Peyer's patch (tissue), 4 donors: ENCODE results near the gene LAMC1. TPM values are rescaled to one million over a fixed set of nuclear protein-coding genes. Genes with fewer than 3 reads are reported as not detected.

Experiments used
- DNase-seq, 3 donors: peaks; one replicate each; pipeline ENCODE4 v3.0.0-alpha.2; 2017 to 2019
- H3K27ac ChIP-seq, 4 donors: fragments of 200-600 bp; sonication (generic); one replicate each; pipeline ENCODE4 v1.5.1; 2016 to 2019
- H3K27me3 ChIP-seq, 2 donors: fragments of 200-600 bp; sonication (generic); one replicate each; pipeline ENCODE4 v1.5.1; 2019
- H3K36me3 ChIP-seq, 3 donors: fragments of 200-600 bp; sonication (generic); one replicate each; pipeline ENCODE4 v1.5.1; 2016 to 2019
- H3K4me1 ChIP-seq, 4 donors: fragments of 200-600 bp; sonication (generic); one replicate each; pipeline ENCODE4 v1.5.1; 2016 to 2019
- H3K4me3 ChIP-seq, 4 donors: fragments of 200-600 bp; sonication (generic); 1 replicate in 3 of 4; 2 replicates in 1 of 4; pipeline ENCODE4 v1.5.1; 2016 to 2019; ENCODE audit warnings: mild to moderate bottlenecking in 1 of 4
- H3K9me3 ChIP-seq, 4 donors: fragments of 200-600 bp; sonication (generic); one replicate each; pipeline ENCODE4 v1.5.1; 2016 to 2019; ENCODE audit warnings: mild to moderate bottlenecking in 1 of 4
- CTCF ChIP-seq, 6 experiments: fragments of 450-650 bp in 4 of 6; fragments of 200-600 bp in 2 of 6; sonication (generic) in 1 of 6; IDR thresholded peaks; one replicate each; pipeline ENCODE4 v1.5.1; 2017 to 2019; ENCODE audit warnings: antibody characterized with exemption in 6 of 6, mild to moderate bottlenecking in 3 of 6, moderate library complexity in 1 of 6
- POLR2A ChIP-seq, 2 donors: fragments of 450-650 bp; IDR thresholded peaks; one replicate each; pipeline ENCODE4 v1.5.1; 2017; ENCODE audit warnings: antibody characterized with exemption in 2 of 2, mild to moderate bottlenecking in 2 of 2, moderate library complexity in 2 of 2
- total RNA-seq, 4 donors: library from RNA; depleted of rRNA; stranded (reverse); fragments of >200 nt; gene quantifications; one replicate each; pipeline ENCODE4 v1.1.0, GENCODE V29; 2016

LAMC1 gene
- total RNA-seq, 4 donors from 2014 or later = 46.4 to 291 (median 121) TPM

- peak overlapping the region in 1 of 4 donors; percentile 2 for H3K4me3 ChIP-seq
- no peak for TF ChIP-seq POLR2A (IDR thresholded peaks at IDR 0.05)
- TF ChIP-seq CTCF (IDR thresholded peaks at IDR 0.05) = no peak
- H3K36me3 ChIP-seq = no peaks in the 10 kb centered on the region
- no peaks in the 10 kb centered on the region for H3K27me3 ChIP-seq
- no peak for DNase-seq
- no peaks in the 10 kb centered on the region for H3K9me3 ChIP-seq
- peaks cover 0 to 13% (median 0%) of the 10 kb centered on the region in 4 donors for H3K4me1 ChIP-seq
- peak overlapping the region in 1 of 4 donors; percentile 10 for H3K27ac ChIP-seq
These were observed 6.8 kb downstream of the LAMC1 start for GRCh38 chr1:183030053-183030452.

GRCh38 chr1:183032122-183032921 is 9.1 kb downstream of the LAMC1 start:
- no peak overlapping the region for H3K27ac ChIP-seq
- no peak for DNase-seq
- peaks cover 0 to 13% (median 0%) of the 10 kb centered on the region in 4 donors for H3K4me1 ChIP-seq
- no peak overlapping the region for H3K4me3 ChIP-seq
- H3K36me3 ChIP-seq = no peaks in the 10 kb centered on the region
- H3K9me3 ChIP-seq = no peaks in the 10 kb centered on the region
- TF ChIP-seq CTCF (IDR thresholded peaks at IDR 0.05) (no peak), POLR2A (IDR thresholded peaks at IDR 0.05) (no peak)
- no peaks in the 10 kb centered on the region for H3K27me3 ChIP-seq

GRCh38 chr1:183033205-183033604 is 10.0 kb downstream of the LAMC1 start:
- H3K4me3 ChIP-seq = no peak overlapping the region
- H3K36me3 ChIP-seq = no peaks in the 10 kb centered on the region
- no peak for DNase-seq
- H3K27me3 ChIP-seq = no peaks in the 10 kb centered on the region
- H3K9me3 ChIP-seq = no peaks in the 10 kb centered on the region
- H3K27ac ChIP-seq = no peak overlapping the region
- TF ChIP-seq CTCF (IDR thresholded peaks at IDR 0.05) (no peak), POLR2A (IDR thresholded peaks at IDR 0.05) (no peak)
- H3K4me1 ChIP-seq = peaks cover 0 to 13% (median 0%) of the 10 kb centered on the region in 4 donors

GRCh38 chr1:183034682-183035081 is 11.5 kb downstream of the LAMC1 start:
- no peak for TF ChIP-seq CTCF (IDR thresholded peaks at IDR 0.05)
- no peak for TF ChIP-seq POLR2A (IDR thresholded peaks at IDR 0.05)
- Histone ChIP-seq H3K27me3 (no peaks in the 10 kb centered on the region), H3K36me3 (no peaks in the 10 kb centered on the region), H3K4me1 (peaks cover 0 to 8% (median 0%) of the 10 kb centered on the region in 4 donors), H3K9me3 (no peaks in the 10 kb centered on the region), H3K4me3 (no peak overlapping the region), H3K27ac (no peak overlapping the region)
- no peak for DNase-seq

GRCh38 chr1:183038333-183038866 is 15.2 kb downstream of the LAMC1 start:
- no peak overlapping the region for H3K4me3 ChIP-seq
- no peaks in the 10 kb centered on the region for H3K9me3 ChIP-seq
- no peaks in the 10 kb centered on the region for H3K27me3 ChIP-seq
- H3K36me3 ChIP-seq = no peaks in the 10 kb centered on the region
- H3K4me1 ChIP-seq = peaks cover 0 to 7% (median 0%) of the 10 kb centered on the region in 4 donors
- DNase-seq = no peak
- TF ChIP-seq POLR2A (IDR thresholded peaks at IDR 0.05) (no peak), CTCF (IDR thresholded peaks at IDR 0.05) (no peak)
- no peak overlapping the region for H3K27ac ChIP-seq
